Mucosa of rectum (tissue), 2 donors: ENCODE measurements around the gene THSD4.

Experiments
- H3K27ac ChIP-seq, 2 donors: one replicate each; pipeline ENCODE4 v1.7.0; 2013; ENCODE audit warnings: inconsistent platforms in 2 of 2, low read depth in 2 of 2, low read length in 2 of 2
- H3K27me3 ChIP-seq, 2 donors: one replicate each; pipeline ENCODE4 v1.7.0; 2013; ENCODE audit warnings: low read length in 2 of 2; ENCODE audit not compliant: control insufficient read depth in 2 of 2, insufficient read depth in 2 of 2
- H3K36me3 ChIP-seq, 2 donors: one replicate each; pipeline ENCODE4 v1.7.0; 2013; ENCODE audit warnings: low read length in 2 of 2; ENCODE audit not compliant: control insufficient read depth in 2 of 2, insufficient read depth in 2 of 2
- H3K4me1 ChIP-seq, 2 donors: one replicate each; pipeline ENCODE4 v1.7.0; 2013; ENCODE audit warnings: low read length in 2 of 2, mild to moderate bottlenecking in 1 of 2; ENCODE audit not compliant: control insufficient read depth in 2 of 2, insufficient read depth in 2 of 2
- H3K4me3 ChIP-seq, 2 donors: one replicate each; pipeline ENCODE4 v1.7.0; 2013; ENCODE audit warnings: low read length in 2 of 2
- H3K9ac ChIP-seq, 2 donors: one replicate each; pipeline ENCODE4 v1.7.0; 2013; ENCODE audit warnings: low read length in 2 of 2, low read depth in 1 of 2, mild to moderate bottlenecking in 1 of 2
- H3K9me3 ChIP-seq, 2 donors: one replicate each; pipeline ENCODE4 v1.7.0; 2013; ENCODE audit warnings: low read length in 2 of 2; ENCODE audit not compliant: control insufficient read depth in 2 of 2
- donor health status: healthy.
- donor health status: Normal muscosa, but diverticular disease.

THSD4 gene

GRCh38 chr15:71142780-71143179 lies 27.5 kb downstream of the THSD4 start:
- Histone ChIP-seq H3K9me3 (no peaks in the 10 kb centered on the region), H3K27ac (no peak overlapping the region), H3K9ac (no peak overlapping the region), H3K36me3 (no peaks in the 10 kb centered on the region), H3K4me1 (no peaks in the 10 kb centered on the region), H3K4me3 (no peak overlapping the region), H3K27me3 (no peaks in the 10 kb centered on the region)

DNA sequence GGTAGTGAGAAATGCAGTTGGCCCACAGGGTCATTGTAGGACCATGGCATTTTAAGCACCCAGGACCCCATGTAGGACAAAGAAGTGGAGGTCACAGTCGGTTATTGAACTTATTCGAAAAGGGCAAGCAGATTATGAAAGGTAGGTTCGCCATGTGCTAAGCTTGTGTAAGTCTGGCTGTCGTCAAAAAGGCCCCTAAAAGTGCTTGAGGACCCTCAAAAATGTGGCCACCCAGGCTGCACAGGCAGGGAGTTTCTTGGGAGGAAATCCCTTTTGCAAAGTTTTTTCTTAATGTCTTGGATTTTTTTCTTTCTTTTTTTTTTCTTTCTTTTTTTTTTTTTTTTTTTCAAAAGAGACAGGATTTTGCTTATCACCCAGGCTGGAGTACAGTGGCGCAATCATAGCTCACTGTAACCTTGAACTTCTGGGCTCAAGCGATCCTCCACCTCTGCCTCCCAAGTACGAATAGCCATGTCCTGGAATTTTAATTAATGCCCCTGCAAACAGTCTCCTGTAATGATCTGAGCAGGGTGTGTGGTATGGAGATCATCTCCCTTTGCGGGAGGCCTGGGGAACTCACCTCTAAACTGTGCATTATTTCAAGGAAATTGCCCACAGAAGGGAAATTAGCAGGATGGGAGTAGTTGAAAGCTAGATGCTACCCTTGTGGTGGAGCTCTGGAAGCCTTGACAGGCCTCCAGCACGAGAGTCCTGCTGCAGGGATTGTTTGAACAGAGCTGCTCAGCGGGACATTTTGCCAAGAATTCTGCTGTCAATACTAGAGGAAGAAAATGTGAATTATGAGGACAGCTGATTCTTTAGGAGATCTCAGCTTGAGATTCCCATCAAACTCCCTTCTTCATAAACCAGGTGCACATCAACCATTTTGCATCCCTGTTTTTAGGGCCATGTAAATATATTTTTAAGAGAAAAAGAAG lies 28.4 kb downstream of the THSD4 start:
- Histone ChIP-seq H3K4me1 (no peaks in the 10 kb centered on the region), H3K27me3 (no peaks in the 10 kb centered on the region), H3K9ac (no peak overlapping the region), H3K4me3 (no peak overlapping the region), H3K27ac (no peak overlapping the region), H3K36me3 (no peaks in the 10 kb centered on the region), H3K9me3 (no peaks in the 10 kb centered on the region)

- Histone ChIP-seq H3K36me3 (no peaks in the 10 kb centered on the region), H3K4me3 (no peak overlapping the region), H3K27ac (no peak overlapping the region), H3K4me1 (no peaks in the 10 kb centered on the region), H3K9me3 (no peaks in the 10 kb centered on the region), H3K27me3 (no peaks in the 10 kb centered on the region), H3K9ac (no peak overlapping the region)
These were observed 30.4 kb downstream of the THSD4 start for GRCh38 chr15:71145648-71146047.

GRCh38 chr15:71146580-71146982 lies 31.3 kb downstream of the THSD4 start:
- Histone ChIP-seq H3K4me1 (no peaks in the 10 kb centered on the region), H3K36me3 (no peaks in the 10 kb centered on the region), H3K9ac (no peak overlapping the region), H3K27me3 (no peaks in the 10 kb centered on the region), H3K27ac (no peak overlapping the region), H3K9me3 (no peaks in the 10 kb centered on the region), H3K4me3 (no peak overlapping the region)

- H3K4me3 ChIP-seq = no peak overlapping the region
- H3K9ac ChIP-seq = no peak overlapping the region
- H3K9me3 ChIP-seq = no peaks in the 10 kb centered on the region
- no peaks in the 10 kb centered on the region for H3K27me3 ChIP-seq
- H3K4me1 ChIP-seq = no peaks in the 10 kb centered on the region
- no peaks in the 10 kb centered on the region for H3K36me3 ChIP-seq
- H3K27ac ChIP-seq = no peak overlapping the region
These were observed 32.8 kb downstream of the THSD4 start for GRCh38 chr15:71148048-71148447.

DNA sequence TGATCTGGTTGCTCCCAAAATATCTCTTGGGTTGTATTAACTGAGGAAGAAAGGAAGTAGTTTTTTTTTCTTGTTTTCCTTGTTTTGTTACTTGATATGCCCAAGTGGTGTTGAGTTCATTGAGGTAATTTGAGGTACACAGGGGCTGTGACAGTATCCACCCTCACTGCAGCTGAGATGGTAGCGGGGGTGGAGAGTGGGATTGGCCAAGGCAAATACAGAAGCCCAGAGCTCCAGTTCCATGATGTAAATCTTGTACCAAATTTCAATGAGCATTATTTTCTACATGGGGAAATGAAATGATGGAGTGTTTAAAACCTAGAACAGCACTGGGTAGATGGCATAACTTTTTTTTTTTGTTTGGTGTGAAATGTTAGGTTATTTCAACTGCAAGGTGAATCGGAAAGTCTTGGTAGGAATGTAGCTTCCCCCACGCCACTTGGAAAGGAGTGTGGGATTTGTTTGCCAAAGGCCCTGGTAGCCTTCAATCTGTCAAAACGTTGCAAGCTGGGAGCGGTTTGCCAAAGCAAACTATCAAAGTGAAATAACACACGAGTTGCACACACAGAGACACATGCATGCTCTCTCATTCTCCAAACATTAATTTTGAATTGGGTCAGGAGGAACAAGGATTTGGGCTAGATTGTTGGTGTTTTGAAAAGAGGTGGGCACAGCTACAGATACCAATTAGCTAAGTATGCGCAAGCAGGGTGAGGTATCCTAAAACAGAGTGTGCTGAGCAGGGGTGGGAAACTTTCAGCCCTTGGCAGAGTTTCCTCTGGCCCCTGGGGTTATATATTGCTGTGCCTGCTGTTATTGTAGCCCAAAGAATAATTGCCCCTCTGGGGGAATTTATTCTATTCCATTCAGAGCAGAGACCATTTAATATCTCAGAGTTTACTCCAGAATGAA lies 34.6 kb downstream of the THSD4 start:
- H3K4me1 ChIP-seq = no peaks in the 10 kb centered on the region
- no peak overlapping the region for H3K4me3 ChIP-seq
- H3K9me3 ChIP-seq = no peaks in the 10 kb centered on the region
- H3K27me3 ChIP-seq = no peaks in the 10 kb centered on the region
- H3K9ac ChIP-seq = no peak overlapping the region
- no peak overlapping the region for H3K27ac ChIP-seq
- H3K36me3 ChIP-seq = no peaks in the 10 kb centered on the region

DNA sequence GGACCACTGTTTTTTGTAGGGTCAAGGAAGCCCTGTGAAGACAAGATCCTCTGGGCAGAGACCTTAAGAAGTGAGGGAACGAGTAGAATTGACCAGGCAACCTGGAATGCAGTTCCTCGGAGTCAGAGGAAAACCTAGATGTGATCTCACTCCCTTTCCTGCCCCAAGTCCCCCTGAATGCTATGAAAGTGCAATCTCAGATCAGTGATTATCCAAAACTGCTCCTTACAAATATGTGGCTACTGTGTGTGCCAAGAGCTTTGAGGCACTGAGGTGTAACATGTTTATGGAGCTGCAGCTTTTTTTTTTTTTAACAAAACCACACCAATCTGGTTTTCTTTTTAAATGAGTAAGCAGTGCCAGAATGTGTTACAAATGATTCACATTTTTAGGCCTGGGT lies 35.8 kb downstream of the THSD4 start:
- Histone ChIP-seq H3K4me1 (no peaks in the 10 kb centered on the region), H3K27me3 (no peaks in the 10 kb centered on the region), H3K36me3 (no peaks in the 10 kb centered on the region), H3K27ac (no peak overlapping the region), H3K9me3 (no peaks in the 10 kb centered on the region), H3K4me3 (no peak overlapping the region), H3K9ac (no peak overlapping the region)

GRCh38 chr15:71152542-71152941 lies 37.3 kb downstream of the THSD4 start:
- H3K27me3 ChIP-seq = no peaks in the 10 kb centered on the region
- H3K27ac ChIP-seq = no peak overlapping the region
- H3K4me1 ChIP-seq = no peaks in the 10 kb centered on the region

GRCh38 chr15:71153823-71154524 lies 38.7 kb downstream of the THSD4 start:
- Histone ChIP-seq H3K9ac (no peak overlapping the region), H3K27ac (no peak overlapping the region)

More at GRCh38 chr15:71152542-71152941, 37.3 kb downstream of the THSD4 start:
- H3K4me3 ChIP-seq = no peak overlapping the region
- H3K36me3 ChIP-seq = no peaks in the 10 kb centered on the region
- H3K9me3 ChIP-seq = no peaks in the 10 kb centered on the region
- H3K9ac ChIP-seq = no peak overlapping the region

More at GRCh38 chr15:71153823-71154524, 38.7 kb downstream of the THSD4 start:
- Histone ChIP-seq H3K36me3 (no peaks in the 10 kb centered on the region), H3K27me3 (no peaks in the 10 kb centered on the region), H3K4me3 (no peak overlapping the region), H3K4me1 (no peaks in the 10 kb centered on the region), H3K9me3 (no peaks in the 10 kb centered on the region)
